ENCODE results near the gene POU3F2. TPM values are rescaled to one million over a fixed set of nuclear protein-coding genes. Genes with fewer than 3 reads are reported as not detected.

The POU3F2 gene
- total and polyA plus RNA-seq, 2 of the 13 experiments (the other 11 are each of a cell fraction or from before 2014, with no cell fraction given) = not detected

DNA sequence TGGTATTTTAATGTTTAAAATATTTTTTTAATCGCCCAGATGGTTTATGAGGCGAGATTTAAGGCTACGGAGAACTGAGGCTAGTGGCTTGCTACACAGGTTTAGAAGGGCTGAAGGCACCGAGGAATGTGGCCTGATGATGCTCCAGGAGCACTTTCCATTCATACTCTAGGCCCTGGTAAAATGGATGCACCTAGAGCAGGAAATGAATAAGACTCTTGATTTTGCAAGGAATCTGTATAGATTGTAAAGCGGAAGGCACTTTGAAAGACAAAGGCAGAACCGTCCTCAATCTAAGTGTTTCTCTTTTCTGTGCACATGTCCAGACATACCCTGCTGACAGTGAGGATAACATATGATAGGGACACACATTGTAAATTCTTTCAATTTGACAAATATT, 30.1 kb downstream of the POU3F2 start (continued):
- TF ChIP-seq CREB1 (IDR thresholded peaks at IDR 0.05) (no peak), CREB1 (CRISPR knock-in tag; IDR thresholded peaks at IDR 0.05) (no peak)

- Histone ChIP-seq H3K79me2 (ENCODE audit: insufficient read depth, low read length) (no peaks in the 10 kb centered on the region), H3K9ac (ENCODE audit: insufficient read depth, low read depth, low read length) (no peak overlapping the region), H3K27me3 (ENCODE audit: control insufficient read depth in 1 of 2, insufficient read depth in 2 of 2, low read length in 2 of 2) (no peaks in the 10 kb centered on the region), H4K20me1 (ENCODE audit: insufficient read depth, low read length) (no peaks in the 10 kb centered on the region), H3K4me3 (replicated peaks in 1 of 3; ENCODE audit: insufficient read depth in 1 of 3, low read depth in 2 of 3, low read length in 3 of 3) (no peak overlapping the region), H3K27ac (ENCODE audit: extremely low read length, insufficient read depth, low read length) (no peak overlapping the region), H3K4me2 (ENCODE audit: low read depth, low read length) (no peak overlapping the region), H2AFZ (ENCODE audit: low read length) (no peak overlapping the region), H3K36me3 (replicated peaks in 1 of 2; ENCODE audit: control insufficient read depth in 1 of 2, insufficient read depth in 2 of 2, low read length in 2 of 2) (peaks cover 3% of the 10 kb centered on the region in 2 experiments; a peak in 1 of 5 replicates), H3K9me3 (ENCODE audit: low read length) (no peaks in the 10 kb centered on the region), H3K4me1 (ENCODE audit: insufficient read depth, low read length) (no peaks in the 10 kb centered on the region)
- 90% methylated on average over 3 of the region's 3 CpGs for WGBS (ENCODE audit: low lambda C conversion rate)
- FAIRE-seq (no peak), ATAC-seq (no peak), DNase-seq (ENCODE audit: low spot score) (no peak)
- TF ChIP-seq GTF2F1 (IDR thresholded peaks at IDR 0.05; ENCODE audit: low read length) (no peak), ZIK1 (CRISPR knock-in tag; IDR thresholded peaks at IDR 0.05; ENCODE audit: borderline replicate concordance, low read depth) (no peak), TSC22D2 (CRISPR knock-in tag; IDR thresholded peaks at IDR 0.05; ENCODE audit: borderline replicate concordance) (no peak), ZNF101 (CRISPR knock-in tag; IDR thresholded peaks at IDR 0.05; ENCODE audit: borderline replicate concordance, low read depth) (no peak), SP4 (CRISPR knock-in tag; IDR thresholded peaks at IDR 0.05) (no peak), NFIC (IDR thresholded peaks at IDR 0.05; ENCODE audit: low read length) (no peak), RELA (CRISPR knock-in tag; IDR thresholded peaks at IDR 0.05) (no peak)
- TF ChIP-seq, protein P1, sequence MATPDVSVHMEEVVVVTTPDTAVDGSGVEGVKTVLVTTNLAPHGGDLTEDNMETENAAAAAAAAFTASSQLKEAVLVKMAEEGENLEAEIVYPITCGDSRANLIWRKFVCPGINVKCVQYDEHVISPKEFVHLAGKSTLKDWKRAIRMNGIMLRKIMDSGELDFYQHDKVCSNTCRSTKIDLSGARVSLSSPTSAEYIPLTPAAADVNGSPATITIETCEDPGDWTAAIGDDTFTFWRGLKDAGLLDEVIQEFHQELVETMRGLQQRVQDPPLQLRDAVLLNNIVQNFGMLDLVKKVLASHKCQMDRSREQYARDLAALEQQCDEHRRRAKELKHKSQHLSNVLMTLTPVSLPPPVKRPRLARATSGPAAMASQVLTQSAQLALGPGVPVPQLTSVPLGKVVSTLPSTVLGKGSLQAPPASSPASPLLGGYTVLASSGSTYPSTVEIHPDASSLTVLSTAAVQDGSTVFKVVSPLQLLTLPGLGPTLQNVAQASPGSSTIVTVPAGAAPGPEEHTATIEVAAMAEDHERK (CRISPR knock-in tag; IDR thresholded peaks at IDR 0.05; ENCODE audit: low read depth) = no peak
- TF ChIP-seq, protein P2, sequence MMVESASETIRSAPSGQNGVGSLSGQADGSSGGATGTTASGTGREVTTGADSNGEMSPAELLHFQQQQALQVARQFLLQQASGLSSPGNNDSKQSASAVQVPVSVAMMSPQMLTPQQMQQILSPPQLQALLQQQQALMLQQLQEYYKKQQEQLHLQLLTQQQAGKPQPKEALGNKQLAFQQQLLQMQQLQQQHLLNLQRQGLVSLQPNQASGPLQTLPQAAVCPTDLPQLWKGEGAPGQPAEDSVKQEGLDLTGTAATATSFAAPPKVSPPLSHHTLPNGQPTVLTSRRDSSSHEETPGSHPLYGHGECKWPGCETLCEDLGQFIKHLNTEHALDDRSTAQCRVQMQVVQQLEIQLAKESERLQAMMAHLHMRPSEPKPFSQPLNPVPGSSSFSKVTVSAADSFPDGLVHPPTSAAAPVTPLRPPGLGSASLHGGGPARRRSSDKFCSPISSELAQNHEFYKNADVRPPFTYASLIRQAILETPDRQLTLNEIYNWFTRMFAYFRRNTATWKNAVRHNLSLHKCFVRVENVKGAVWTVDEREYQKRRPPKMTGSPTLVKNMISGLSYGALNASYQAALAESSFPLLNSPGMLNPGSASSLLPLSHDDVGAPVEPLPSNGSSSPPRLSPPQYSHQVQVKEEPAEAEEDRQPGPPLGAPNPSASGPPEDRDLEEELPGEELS (CRISPR knock-in tag; IDR thresholded peaks at IDR 0.05) = no peak
- CTCF ChIA-PET (ENCODE audit: low intra/inter-chr PET ratio, low total read pairs) = no interaction called here
- POLR2A ChIA-PET = no interaction called here
- intact Hi-C loops (cut with micrococcal nuclease; ENCODE audit: unreplicated experiment) = no loop called here
- in situ Hi-C loops (cut with HindIII; ENCODE audit: extremely low pct_ligation_motif_present, low pct_unique_long_range_greater_than_20kb) = no loop called here
- no TSS peak for BruUV-seq (replicated peaks)
Observed at GRCh38 chr6:98871057-98871456, 36.7 kb downstream of the POU3F2 start.
